COR-L47 (cell line): ENCODE data around the gene EIF4E2.
"Not testable (repeated sequence)": the region's sequence is repeated elsewhere in the genome, so short reads cannot be mapped to it uniquely, and the experiment has no call there.

ENCODE experiments used
- DNase-seq: peaks from one replicate; lab custom pipeline; 2025; lab: John Stamatoyannopoulos, UW

Gene EIF4E2

GRCh38 chr2:232569541-232569940 is 19.1 kb downstream of the EIF4E2 start:
- DNase-seq = no peak

- DNase-seq = not testable (repeated sequence)
These were observed 20.0 kb downstream of the EIF4E2 start for GRCh38 chr2:232570481-232570880.

GRCh38 chr2:232571026-232571474 is 20.6 kb downstream of the EIF4E2 start:
- DNase-seq = no peak

GRCh38 chr2:232573042-232573441 is 22.6 kb downstream of the EIF4E2 start:
- DNase-seq = no peak

GRCh38 chr2:232573771-232574435 is 23.4 kb downstream of the EIF4E2 start:
- DNase-seq = no peak

- DNase-seq = no peak
These were observed 24.4 kb downstream of the EIF4E2 start for GRCh38 chr2:232574674-232575403.

- DNase-seq = no peak
These were observed 24.9 kb downstream of the EIF4E2 start for GRCh38 chr2:232575404-232575746.

- no peak for DNase-seq
These were observed 26.5 kb downstream of the EIF4E2 start for GRCh38 chr2:232576995-232577394.

- no peak for DNase-seq
These were observed 27.4 kb downstream of the EIF4E2 start for GRCh38 chr2:232577841-232578240.

GRCh38 chr2:232578626-232579025 is 28.1 kb downstream of the EIF4E2 start:
- no peak for DNase-seq

GRCh38 chr2:232580648-232580981 is 30.1 kb downstream of the EIF4E2 start:
- no peak for DNase-seq

GRCh38 chr2:232581725-232582124 is 31.2 kb downstream of the EIF4E2 start:
- no peak for DNase-seq

- DNase-seq = no peak
These were observed 33.7 kb downstream of the EIF4E2 start for GRCh38 chr2:232584238-232584637.

GRCh38 chr2:232586943-232587505 is 36.5 kb downstream of the EIF4E2 start:
- DNase-seq = no peak

GRCh38 chr2:232587512-232587911 is 37.0 kb downstream of the EIF4E2 start:
- DNase-seq = no peak

GRCh38 chr2:232588031-232588430 is 37.5 kb downstream of the EIF4E2 start:
- DNase-seq = no peak

GRCh38 chr2:232588680-232589585 is 38.4 kb downstream of the EIF4E2 start:
- DNase-seq = no peak

- no peak for DNase-seq
These were observed 42.4 kb downstream of the EIF4E2 start for GRCh38 chr2:232592772-232593395.

GRCh38 chr2:232593982-232594381 is 43.5 kb downstream of the EIF4E2 start:
- no peak for DNase-seq

GRCh38 chr2:232597362-232598079 is 47.0 kb downstream of the EIF4E2 start:
- no peak for DNase-seq

GRCh38 chr2:232598293-232598692 is 47.8 kb downstream of the EIF4E2 start:
- no peak for DNase-seq
